Esophagus mucosa (tissue), 1 donor: Measurements from ENCODE around the gene SNAPIN. TPM values are rescaled to one million over a fixed set of nuclear protein-coding genes. Genes with fewer than 3 reads are reported as not detected.
"Not testable (repeated sequence)": the region's sequence is repeated elsewhere in the genome, so short reads cannot be mapped to it uniquely, and the experiment has no call there.

Experiments used
- ATAC-seq: fragments of 200-7000 bp; cut with Tn5 transposase; one replicate; pipeline ENCODE4 v1.9.1; 2020
- total RNA-seq: library from RNA; stranded (reverse); gene quantifications from one replicate; pipeline ENCODE4 v1.2.4, GENCODE V29; 2023
- donor health status: DM: yes; HTN: yes; CAD: no.

SNAPIN gene
- total RNA-seq, 1 donor from 2014 or later, result 32.0 TPM

GRCh38 chr1:153626904-153627714 is 31.4 kb upstream of the SNAPIN start, which contains the start of gene S100A13:
Gene S100A13 (minus strand): TSS chr1:153627505. CDS start chr1:153626472, 1,033 bp downstream.
- ATAC-seq, result peak; percentile 79

GRCh38 chr1:153627715-153628626 is 30.5 kb upstream of the SNAPIN start, which contains the start of gene S100A1:
Gene S100A1 (plus strand): TSS chr1:153628434. CDS start chr1:153630522, 2,088 bp downstream.
- peak; percentile 4 for ATAC-seq

DNA sequence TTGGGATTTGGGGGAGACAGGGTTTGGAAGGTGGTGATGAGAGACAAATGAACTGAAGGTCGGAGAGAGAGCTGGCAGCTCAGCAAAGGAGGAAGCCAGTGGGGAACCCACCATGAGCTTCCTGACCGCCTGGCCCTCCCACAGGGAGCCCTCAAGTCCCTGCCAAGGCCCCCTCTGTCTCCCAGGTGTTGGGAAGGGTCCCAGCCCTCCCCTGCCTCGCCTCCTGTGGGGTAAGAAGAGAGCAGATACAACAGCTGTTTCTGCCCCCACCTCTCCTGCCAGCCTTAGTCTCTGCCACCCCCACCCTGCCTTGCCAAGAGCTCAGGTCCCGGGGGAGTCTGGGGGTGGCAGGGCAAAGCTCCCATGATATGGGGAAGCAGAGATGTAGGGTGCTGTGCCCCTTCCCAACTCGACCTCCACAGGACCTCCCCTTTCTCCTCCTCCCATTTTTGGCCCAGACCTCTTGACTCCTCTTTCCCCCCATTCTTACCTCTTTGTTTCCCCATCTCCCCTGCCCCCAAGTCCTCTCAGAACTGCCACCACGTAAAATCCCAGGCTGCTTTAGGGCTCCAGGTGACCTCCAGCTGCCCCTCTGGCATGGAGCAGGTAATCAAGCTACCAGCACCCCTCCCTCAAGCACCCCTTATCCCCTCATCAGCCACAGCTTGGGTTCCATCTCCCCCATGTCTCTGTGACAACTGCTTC is 29.7 kb upstream of the SNAPIN start:
- no peak for ATAC-seq

DNA sequence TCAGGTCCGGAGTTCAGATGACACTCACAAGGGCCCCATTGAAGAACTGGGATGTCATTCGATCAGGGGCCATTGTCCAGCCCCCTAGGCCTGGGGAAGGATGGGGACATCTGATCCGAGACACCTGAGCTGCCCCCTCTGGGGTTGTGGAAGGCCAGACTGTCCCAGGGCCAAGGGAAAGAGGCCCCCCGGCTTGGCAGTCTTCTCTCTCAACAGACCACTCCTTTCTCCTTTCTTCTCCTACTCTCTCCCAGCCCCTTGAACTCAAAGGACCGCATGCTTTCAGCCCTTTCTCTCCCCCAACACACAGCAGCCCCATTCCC is 29.2 kb upstream of the SNAPIN start:
- ATAC-seq, result no peak

DNA sequence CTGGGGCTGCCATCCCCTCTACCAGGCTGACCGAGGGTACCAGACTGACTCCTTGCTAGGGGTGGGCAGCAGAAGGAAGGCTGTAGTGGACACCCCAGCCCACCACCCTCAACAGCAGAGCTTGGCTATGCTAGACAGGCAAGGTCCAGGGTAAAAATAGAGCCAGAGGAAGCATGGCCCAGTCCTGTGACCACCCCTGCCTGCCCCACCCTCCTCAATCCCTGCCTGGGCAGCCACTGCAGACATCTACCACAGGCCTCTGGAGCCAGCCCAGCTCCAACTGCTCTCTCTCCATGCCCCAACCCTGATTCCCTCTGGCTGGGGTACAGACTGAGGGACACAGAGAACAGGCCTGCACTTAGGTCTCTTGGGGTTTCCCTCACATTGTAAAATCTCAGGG is 28.5 kb upstream of the SNAPIN start:
- ATAC-seq, result no peak

- no peak for ATAC-seq
Observed at GRCh38 chr1:153630384-153630783, 28.1 kb upstream of the SNAPIN start.

- ATAC-seq, result no peak
Observed at GRCh38 chr1:153631047-153632022, 27.2 kb upstream of the SNAPIN start.

GRCh38 chr1:153633161-153633753 is 25.2 kb upstream of the SNAPIN start:
- peak; percentile 20 for ATAC-seq

DNA sequence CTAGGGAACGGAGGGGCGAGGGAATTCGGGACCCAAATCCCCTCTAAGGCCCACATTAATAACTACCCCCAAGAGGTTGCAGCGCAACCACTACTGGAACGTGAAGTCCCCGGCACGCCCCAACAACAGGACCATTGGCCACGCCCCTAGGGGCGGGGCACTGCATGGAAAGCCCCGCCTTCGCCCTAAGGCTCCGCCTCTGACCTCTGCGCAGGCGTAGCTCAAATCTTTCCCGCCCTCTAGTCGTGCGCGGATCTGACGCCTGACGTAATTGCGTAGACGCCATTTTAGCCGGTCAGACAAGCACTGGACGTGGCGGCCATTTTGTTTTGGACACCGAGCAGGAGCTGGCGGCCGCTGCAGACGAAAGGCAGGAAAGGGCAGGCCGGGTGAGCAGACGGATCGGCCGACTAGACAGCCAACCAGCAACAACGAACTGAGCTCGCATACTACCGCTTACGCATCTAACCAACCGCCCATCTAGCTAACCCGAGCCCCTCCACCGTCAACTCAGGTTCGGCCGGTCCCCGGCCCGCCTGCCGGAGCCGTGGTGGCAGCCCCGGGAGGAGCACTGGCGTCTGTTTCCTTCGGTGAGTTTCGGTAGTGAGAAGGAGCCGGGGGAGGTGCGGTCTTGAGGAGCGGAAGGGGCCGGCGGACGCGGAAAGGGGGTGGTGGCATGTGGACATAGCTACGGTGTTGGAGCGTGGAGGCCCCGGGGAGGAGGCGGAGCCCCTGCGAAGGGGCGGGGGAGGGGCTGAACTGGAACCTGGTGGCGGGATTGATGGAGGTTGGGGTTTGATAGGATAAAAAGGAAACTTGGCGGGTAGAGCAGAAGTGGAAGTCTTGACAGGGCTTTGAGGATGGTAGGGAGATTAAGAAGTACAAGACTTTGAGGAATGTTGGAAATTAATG is 24.5 kb upstream of the SNAPIN start, which contains the start of gene CHTOP:
Gene CHTOP (plus strand): TSS at position 313 of the 912 bp plus-strand sequence. CDS start 2,523 bp downstream, outside the sequence.
- peak; percentile 97 for ATAC-seq

DNA sequence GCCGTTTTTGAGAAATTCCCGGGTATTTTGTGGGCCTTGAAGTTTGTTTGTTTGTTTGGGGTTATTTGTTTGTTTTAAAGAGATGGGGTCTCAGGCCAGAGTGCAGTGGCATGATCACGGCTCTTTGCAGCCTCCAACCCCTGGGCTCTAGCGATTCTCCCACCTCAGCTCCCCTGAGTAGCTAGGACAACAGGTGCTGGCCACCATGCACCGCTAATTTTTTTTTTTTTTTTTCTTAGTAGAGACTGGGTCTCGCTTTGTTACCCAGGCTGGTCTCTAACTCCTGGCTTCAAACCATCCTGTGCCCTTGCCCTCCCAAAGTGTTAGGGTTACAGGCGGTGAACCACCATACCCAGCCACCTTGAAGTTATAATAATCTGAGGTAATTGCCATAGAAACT is 22.6 kb upstream of the SNAPIN start:
- ATAC-seq, result no peak

DNA sequence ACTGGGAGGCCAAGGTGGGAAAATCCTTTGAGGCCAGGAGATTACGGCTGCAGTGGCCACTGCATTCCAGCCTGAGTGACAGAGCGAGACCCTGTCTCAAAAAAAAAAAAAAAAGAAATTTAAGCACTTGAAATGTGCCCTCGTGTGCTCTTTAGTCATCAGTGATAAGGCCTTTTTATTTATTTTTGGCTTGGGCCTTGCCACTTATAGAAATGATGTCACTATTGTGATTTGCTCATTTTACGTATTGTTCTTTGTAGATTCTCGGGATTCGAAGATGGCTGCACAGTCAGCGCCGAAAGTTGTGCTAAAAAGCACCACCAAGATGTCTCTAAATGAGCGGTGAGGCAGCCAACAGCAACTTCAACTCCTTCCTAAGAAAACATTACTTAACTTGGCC is 22.2 kb upstream of the SNAPIN start:
- no peak for ATAC-seq

DNA sequence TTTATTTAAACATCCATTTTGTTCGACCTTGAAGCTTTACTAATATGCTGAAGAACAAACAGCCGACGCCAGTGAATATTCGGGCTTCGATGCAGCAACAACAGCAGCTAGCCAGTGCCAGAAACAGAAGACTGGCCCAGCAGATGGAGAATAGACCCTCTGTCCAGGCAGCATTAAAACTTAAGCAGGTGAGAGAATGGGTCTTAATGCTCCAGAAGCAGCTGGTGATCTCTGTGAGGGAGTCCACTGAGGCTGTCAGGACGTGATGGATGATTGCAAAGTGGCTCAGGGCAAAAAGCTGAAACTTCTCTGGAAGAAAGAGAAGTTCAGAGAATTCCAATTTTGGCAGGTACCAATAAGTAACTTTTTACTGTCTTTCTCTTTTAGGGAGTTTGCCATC is 20.2 kb upstream of the SNAPIN start:
- ATAC-seq, result no peak

GRCh38 chr1:153639280-153639679 is 19.2 kb upstream of the SNAPIN start:
- ATAC-seq, result no peak

DNA sequence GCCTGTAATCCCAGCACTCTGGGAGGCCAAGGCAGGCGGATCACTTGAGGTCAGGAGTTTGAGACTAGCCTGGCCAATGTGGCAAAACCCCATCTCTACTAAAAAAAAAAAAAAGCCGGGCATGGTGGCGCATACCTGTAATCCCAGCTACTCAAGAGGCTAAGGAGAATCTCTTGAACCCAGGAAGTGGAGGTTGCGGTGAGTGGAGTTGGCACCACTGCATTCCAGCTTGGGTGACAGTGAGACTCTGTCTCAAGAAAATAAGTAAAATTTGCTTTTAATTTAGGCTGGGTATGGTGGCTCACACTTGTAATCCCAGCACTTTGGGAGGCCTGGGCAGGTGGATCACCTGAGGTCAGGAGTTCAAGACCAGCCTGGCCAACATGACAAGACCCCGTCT is 18.3 kb upstream of the SNAPIN start:
- not testable (repeated sequence) for ATAC-seq

GRCh38 chr1:153640861-153641260 is 17.6 kb upstream of the SNAPIN start:
- no peak for ATAC-seq

DNA sequence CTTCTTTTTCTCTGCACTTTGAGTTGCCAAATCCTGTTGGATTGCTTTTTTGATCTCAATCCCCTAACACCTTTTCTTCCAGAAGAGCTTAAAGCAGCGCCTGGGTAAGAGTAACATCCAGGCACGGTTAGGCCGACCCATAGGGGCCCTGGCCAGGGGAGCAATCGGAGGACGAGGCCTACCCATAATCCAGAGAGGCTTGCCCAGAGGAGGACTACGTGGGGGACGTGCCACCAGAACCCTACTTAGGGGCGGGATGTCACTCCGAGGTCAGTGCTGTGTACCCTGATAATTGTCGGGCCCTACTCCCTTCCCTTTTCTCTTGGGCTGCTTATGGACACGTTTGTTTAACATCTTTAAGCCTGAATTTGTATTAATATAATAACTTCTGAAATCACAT is 16.3 kb upstream of the SNAPIN start:
- ATAC-seq, result peak; percentile 11

DNA sequence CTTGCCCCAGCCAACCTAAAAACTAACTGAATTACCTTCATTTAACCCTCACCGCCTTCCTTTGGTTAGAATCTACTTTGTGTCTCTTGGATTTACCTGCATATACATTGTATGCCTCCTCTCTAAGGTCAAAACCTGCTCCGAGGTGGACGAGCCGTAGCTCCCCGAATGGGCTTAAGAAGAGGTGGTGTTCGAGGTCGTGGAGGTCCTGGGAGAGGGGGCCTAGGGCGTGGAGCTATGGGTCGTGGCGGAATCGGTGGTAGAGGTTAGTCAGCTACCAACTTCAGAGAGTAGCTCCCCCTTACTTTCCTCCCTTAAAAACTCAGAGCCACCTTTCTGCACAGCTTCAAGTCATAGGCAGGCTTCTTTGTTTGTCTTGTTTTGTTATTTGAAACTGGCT is 15.4 kb upstream of the SNAPIN start:
- ATAC-seq, result no peak

DNA sequence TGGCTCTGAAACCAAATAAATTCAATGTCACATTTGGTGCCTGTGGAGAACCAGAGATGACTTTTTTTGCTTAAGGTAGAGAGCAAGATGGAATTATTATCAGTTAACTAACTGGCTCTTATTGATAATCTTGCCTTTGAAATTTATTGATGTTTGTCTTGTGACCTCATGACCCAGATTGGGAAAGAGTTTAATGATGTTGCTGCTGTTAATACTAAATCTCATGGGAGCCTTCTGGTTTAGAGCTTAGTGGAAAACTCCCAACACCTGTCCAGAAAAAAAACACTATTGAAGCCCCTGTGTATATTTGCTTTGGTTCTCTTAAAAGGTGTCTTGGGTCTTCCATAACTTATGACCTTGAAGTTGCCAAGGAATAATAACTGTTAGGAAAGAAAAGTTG is 14.7 kb upstream of the SNAPIN start:
- ATAC-seq, result no peak

DNA sequence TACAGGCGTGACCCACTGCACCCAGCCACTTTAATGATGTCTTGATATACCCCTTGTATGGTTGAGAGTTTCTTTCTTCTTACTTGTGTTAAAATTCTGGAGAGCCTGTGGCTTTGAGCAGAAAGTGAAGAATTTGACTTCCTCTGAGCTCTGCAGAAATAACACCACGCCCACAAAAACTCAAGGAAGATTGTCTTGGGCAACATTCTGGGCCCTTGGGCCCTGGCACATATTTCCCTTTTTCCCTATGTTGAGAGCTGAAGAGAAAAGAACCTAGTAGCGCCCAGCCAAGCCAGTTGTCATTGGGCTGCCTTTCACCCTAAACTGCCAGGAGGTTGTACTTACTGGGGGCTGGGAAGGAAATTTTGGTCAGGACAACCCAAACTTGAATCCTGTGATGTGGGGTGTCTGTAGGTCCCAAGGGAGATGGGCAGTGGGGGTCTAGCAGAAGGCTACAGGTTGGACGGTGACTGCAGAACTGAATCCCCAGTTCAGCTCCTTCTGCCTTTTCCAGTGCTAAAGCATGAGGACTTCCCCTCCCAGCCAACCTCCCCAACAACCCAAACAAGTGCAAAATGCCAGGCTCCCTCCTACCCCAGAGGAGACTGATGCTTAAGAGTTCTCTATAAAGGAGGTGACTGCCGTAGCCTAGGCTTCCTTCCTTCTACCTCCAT is 11.7 kb upstream of the SNAPIN start:
- ATAC-seq, result no peak
